ENCODE results near the gene PACC1. TPM values are rescaled to one million over a fixed set of nuclear protein-coding genes. Genes with fewer than 3 reads are reported as not detected.
A peak's percentile ranks its signal among the peaks of the same experiment; 100 is the strongest.
"Not testable (repeated sequence)": the region's sequence is repeated elsewhere in the genome, so short reads cannot be mapped to it uniquely, and the experiment has no call there.

Gene PACC1
- total RNA-seq, 1 donor from 2014 or later: 2.4 TPM

GRCh38 chr1:212397171-212397570 is 17.5 kb downstream of the PACC1 start:
- no peak for DNase-seq (ENCODE audit: low spot score)

- no peak for DNase-seq (ENCODE audit: low spot score)
Measured at GRCh38 chr1:212396638-212397037, 18.0 kb downstream of the PACC1 start.

GRCh38 chr1:212395678-212396437 is 18.8 kb downstream of the PACC1 start:
- not testable (repeated sequence) for DNase-seq (ENCODE audit: low spot score)

- no peak for DNase-seq (ENCODE audit: low spot score)
Measured at GRCh38 chr1:212388985-212389716, 25.5 kb downstream of the PACC1 start.

GRCh38 chr1:212386029-212386428 is 28.7 kb downstream of the PACC1 start:
- DNase-seq (ENCODE audit: low spot score): no peak

- no peak for DNase-seq (ENCODE audit: low spot score)
Measured at GRCh38 chr1:212381397-212382035, 33.2 kb downstream of the PACC1 start.

GRCh38 chr1:212379366-212379765 is 35.3 kb downstream of the PACC1 start:
- DNase-seq (ENCODE audit: low spot score): no peak

- DNase-seq (ENCODE audit: low spot score): no peak
Measured at GRCh38 chr1:212377644-212378043, 37.0 kb downstream of the PACC1 start.

- no peak for DNase-seq (ENCODE audit: low spot score)
Measured at GRCh38 chr1:212375986-212376385, 38.7 kb downstream of the PACC1 start.

GRCh38 chr1:212368073-212368484 is 46.6 kb downstream of the PACC1 start:
- DNase-seq (ENCODE audit: low spot score): peak; percentile 36

GRCh38 chr1:212367474-212368072 is 47.1 kb downstream of the PACC1 start:
- no peak for DNase-seq (ENCODE audit: low spot score)

GRCh38 chr1:212366901-212367300 is 47.8 kb downstream of the PACC1 start:
- no peak for DNase-seq (ENCODE audit: low spot score)

GRCh38 chr1:212364985-212365384 is 49.7 kb downstream of the PACC1 start:
- DNase-seq (ENCODE audit: low spot score): no peak

GRCh38 chr1:212359794-212360479 is 54.7 kb downstream of the PACC1 start:
- no peak for DNase-seq (ENCODE audit: low spot score)

GRCh38 chr1:212355230-212355969 is 59.3 kb downstream of the PACC1 start:
- no peak for DNase-seq (ENCODE audit: low spot score)

- DNase-seq (ENCODE audit: low spot score): no peak
Measured at GRCh38 chr1:212354464-212354863, 60.2 kb downstream of the PACC1 start.

- no peak for DNase-seq (ENCODE audit: low spot score)
Measured at GRCh38 chr1:212353181-212353580, 61.5 kb downstream of the PACC1 start.

GRCh38 chr1:212351588-212352362 is 62.9 kb downstream of the PACC1 start:
- no peak for DNase-seq (ENCODE audit: low spot score)

- no peak for DNase-seq (ENCODE audit: low spot score)
Measured at GRCh38 chr1:212346601-212347000, 68.1 kb downstream of the PACC1 start.

- no peak for DNase-seq (ENCODE audit: low spot score)
Measured at GRCh38 chr1:212344905-212345304, 69.8 kb downstream of the PACC1 start.

Measured in umbilical cord (tissue), 2 donors.